Activated CD4-positive, CD25-positive, alpha-beta regulatory T cell (primary cell): ENCODE measurements around the gene NME3.
"Not testable (repeated sequence)": the region's sequence is repeated elsewhere in the genome, so short reads cannot be mapped to it uniquely, and the experiment has no call there.

Experiments used
- DNase-seq, 4 experiments: peaks; one replicate each; lab custom pipeline; 2025; lab: John Stamatoyannopoulos, UW

NME3 gene

GRCh38 chr16:1771188-1771863 lies at the start of gene NME3:
NME3 (minus strand) TSS chr16:1771543; CDS start chr16:1771534, 9 bp downstream.
- DNase-seq = peak; percentile 57 to 63 (median 60)

DNA sequence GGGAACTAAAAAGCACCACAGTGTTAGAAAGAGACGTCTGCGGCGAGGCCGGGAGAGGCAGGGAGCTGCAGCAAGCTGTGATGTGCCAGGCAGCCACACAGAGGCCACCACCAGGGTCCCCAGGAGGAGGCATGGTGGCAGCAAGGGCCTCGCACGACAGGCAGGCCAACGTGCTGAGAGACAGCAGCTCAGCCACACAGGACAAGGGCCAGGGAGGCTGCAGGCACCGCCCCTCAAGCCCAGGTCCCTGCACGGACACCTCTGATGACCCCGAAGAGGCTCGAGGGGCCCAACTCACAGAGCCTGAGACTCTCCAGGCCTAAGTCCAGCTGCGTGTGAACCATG lies 49.6 kb upstream of the NME3 start:
- no peak for DNase-seq

GRCh38 chr16:1820096-1820945 lies 49.0 kb upstream of the NME3 start:
- no peak for DNase-seq

- DNase-seq = no peak
Observed at GRCh38 chr16:1819611-1820010, 48.3 kb upstream of the NME3 start.

DNA sequence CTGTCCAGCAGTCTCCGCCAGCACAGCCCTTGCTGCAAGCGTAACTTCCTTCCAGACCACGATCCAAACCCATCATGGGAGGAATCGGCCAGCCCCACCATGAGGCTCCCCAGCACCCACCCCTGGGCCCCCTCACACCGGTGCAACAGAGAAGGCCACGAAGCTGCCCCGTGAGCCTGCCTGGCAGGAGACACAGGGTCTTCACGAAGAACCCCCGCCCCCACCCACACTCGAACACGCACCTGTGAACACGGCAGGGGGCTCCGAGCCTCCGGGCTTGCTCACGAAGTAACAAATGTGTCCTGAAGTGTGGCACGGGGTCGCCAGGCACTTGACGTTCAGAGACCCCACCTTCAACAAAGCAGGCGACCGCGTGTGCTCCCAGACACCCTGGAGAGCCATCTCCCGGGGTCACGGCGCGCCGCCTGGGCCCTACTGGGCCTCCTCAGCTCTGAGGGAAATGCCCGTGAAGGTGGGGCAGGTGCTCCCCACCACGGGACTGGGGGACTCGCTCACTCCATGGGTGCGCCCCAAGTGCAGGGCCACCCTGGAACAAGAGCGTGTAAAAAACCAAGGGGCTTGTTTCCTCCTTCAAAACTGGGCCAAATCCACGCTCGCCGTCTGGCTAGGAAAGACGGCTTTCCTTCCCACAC lies 47.7 kb upstream of the NME3 start:
- no peak for DNase-seq

- no peak for DNase-seq
Observed at GRCh38 chr16:1818204-1818872, 47.0 kb upstream of the NME3 start.

GRCh38 chr16:1817716-1818115 lies 46.4 kb upstream of the NME3 start:
- DNase-seq = no peak

DNA sequence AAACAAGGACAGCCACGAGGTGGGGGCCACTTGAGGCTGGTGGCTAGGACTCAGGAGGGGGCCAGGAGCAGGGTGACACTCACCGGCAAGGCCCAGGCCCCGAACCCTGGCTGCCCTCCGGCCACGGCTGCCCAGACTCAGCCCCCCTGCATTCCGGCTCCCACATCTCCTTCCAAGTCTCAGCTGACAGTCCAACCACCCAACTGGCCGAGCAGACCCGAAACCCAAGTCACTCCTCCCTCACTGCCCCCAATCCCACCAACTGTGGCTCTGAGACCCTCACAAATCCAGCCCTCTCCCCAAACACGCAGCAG lies 45.9 kb upstream of the NME3 start:
- no peak for DNase-seq

DNA sequence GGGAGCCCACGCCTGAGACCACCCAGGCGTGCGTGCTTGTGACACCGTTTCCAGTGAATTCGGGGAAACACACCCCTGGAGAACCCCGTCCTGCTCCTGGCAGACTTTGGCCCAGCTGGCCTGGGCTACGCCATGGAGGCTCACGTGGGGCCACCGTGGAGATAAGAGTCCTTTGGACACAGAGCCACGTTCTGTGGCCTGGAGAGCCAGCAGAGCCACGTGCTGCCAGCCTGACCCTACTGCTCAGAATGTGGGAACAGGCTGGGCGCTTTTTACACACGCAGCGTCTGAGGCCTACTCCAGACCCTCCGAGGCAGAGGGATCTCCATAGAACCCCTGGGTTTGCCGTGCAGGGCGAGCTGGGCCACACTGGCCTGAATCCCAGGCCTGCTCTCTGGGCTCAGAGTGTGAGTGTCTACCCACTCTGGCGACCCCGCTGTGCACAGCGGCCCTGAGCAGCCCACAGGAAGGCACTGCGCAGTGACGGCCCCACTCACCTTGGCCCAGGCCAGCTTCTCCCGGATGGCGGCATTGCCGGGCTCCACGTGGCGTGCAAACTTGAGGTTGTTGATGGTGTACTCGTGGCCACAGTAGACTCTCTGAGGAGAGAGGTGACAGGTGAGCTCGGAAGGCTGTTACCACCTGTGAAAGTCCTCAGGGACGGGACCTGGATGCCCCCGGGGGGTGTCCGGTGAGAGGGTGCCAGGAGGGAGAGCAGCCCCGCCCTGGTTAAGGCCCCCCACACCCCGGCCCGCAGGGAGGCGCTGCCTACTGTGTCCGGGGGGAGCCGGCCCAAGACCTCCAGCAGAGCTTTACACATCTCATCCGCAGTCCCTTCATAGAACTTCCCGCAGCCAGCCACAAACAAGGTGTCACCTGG lies 45.3 kb upstream of the NME3 start:
- DNase-seq = no peak

- no peak for DNase-seq
Observed at GRCh38 chr16:1815461-1815860, 44.1 kb upstream of the NME3 start.

GRCh38 chr16:1812732-1813163 lies 41.4 kb upstream of the NME3 start:
- peak in 1 of 4 experiments; percentile 33 for DNase-seq

DNA sequence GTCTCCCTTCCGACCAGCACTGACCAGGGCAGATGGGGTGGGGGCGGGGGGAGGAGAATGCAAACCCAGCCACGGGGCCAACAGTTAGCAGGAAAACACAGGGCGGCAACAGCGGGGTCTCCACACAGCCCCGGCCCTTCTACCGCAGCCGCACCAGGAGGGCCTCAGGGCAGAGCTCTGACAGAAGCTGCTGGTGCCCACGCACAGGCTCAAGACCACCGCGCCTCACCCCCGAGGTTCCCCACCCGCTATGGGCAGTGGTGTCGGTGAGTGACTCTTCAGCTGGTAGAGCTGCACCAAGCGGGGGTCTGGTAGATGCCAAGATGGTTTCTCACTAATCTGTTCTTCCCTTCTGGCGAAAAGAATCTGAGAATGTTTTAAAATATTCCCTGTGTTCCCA lies 39.2 kb upstream of the NME3 start:
- no peak for DNase-seq

DNA sequence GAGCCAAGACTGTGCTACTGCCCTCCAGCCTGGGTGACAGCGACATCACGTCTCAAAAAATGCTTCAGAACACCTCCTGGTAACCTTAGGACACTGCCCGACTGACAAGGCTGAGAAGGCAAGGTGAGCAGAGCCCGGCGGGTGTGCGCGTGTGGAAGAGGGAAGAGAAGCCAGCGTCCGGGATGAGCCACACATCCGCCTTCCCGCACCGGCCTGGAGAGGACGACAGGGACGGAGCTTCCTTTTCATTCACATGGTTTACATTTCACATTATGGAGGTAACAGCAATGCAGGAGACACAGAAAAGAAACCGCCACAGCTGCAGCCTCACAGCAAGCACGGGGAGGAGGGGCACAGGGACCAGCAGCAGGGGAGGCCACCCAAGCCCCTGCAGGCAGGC lies 38.8 kb upstream of the NME3 start:
- no peak for DNase-seq

- no peak for DNase-seq
Observed at GRCh38 chr16:1809281-1809801, 38.0 kb upstream of the NME3 start.

GRCh38 chr16:1808691-1809090 lies 37.3 kb upstream of the NME3 start:
- no peak for DNase-seq

GRCh38 chr16:1807626-1808025 lies 36.3 kb upstream of the NME3 start:
- DNase-seq = no peak

DNA sequence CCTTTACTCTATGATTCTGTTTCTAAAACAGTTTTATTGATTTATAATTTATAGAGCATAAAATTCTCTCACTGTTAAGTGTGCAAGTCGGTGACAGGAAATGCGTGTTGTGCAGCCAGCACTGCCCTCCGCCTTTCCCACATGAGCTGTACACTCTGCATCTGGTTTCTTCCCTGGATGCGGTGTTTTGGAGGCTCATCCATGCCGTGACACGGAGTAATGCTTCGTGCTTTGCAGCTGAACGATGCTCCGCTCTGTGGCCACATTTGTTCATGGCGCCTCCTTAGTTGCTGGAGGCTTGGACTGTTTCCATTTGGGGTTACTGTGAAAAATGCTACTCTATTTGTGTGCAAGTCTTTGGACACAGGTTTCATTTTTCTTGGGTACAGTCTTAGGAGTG lies 29.4 kb upstream of the NME3 start:
- DNase-seq = no peak

GRCh38 chr16:1799263-1799662 lies 27.9 kb upstream of the NME3 start:
- DNase-seq = not testable (repeated sequence)

DNA sequence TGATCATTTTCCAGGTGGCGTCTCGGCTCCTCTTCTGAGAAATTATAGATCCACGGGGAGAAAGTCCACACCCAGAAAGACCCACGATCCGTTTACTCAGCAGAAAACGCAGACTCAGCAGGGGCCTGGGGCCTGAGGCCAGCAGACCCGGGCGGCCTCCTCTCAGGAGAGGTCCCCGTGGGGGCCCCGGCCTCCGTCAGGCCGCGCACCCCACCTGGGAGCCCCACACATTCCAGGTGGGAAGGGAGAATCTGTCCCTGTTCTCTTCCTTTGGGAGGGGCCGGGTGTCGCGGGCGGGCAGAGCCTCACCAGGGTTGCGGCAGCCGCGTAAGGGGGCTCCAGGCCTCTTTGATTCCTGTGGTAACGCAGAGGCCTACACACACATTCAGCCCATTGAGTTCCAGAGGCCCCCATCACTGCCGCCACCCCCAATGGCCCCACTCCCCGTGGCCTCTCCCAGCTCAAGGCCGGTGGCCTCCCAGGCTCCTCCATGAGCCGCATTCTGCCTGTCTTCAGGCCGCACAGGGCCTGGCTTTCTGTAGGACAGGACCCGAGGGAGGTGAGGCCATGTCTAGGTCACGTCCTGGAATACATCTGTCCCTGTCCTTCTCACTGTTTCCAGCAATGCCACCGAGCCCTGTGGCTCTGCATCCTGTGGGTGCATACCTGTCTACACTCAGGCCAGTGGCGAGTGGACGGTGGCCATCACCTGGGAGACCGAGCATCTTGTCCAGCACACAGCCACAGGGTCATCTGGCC lies 23.7 kb upstream of the NME3 start:
- no peak for DNase-seq

DNA sequence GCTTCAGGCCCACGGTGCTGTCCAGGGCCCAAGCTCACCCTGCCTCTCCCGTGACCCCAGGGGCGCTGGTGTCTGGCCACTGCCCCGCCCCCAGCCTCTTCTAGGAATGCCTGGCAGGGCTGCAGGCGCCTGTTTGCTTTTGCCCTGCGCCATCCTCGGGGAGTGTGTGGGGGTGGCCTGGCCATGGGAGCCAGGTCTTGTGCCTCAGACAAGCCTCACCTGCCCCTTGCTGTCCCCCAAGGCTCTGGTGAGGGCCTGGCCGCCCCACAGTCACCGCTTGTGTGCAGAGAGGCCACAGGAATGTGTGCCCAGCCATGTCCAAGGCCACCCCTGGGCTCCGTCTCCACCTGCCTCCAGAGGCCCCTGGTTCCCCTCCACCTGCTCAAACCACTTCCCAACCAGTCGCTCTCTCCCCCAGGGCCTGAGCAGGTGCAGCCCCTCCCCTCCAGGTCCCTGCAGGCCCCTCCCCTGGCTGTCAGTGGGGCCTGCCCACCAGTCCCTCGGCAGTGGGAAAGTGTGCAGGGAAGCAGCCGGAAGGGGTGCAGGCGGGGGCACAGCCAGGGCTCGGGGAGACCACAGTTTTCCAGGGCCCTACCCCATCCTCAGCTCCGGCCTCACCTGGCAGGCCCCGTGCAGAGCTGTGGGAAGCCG lies 23.0 kb upstream of the NME3 start:
- no peak for DNase-seq
